Effector memory CD4-positive, alpha-beta T cell (primary cell): ENCODE data around the gene NT5C2.

Experiments used
- DNase-seq, 3 donors: peaks; one replicate each; pipeline ENCODE4 v3.0.0-alpha.2; 2020
- H3K27ac ChIP-seq: 2 replicates; pipeline ENCODE4 v1.7.0; 2013; ENCODE audit warnings: mild to moderate bottlenecking, low read length, moderate library complexity; ENCODE audit not compliant: insufficient read depth, poor library complexity, severe bottlenecking
- H3K27me3 ChIP-seq: replicated peaks from 2 replicates; pipeline ENCODE4 v1.7.0; 2013; ENCODE audit warnings: mild to moderate bottlenecking, low read length; ENCODE audit not compliant: insufficient read depth, control insufficient read depth, poor library complexity, severe bottlenecking
- H3K36me3 ChIP-seq: 2 replicates; pipeline ENCODE4 v1.7.0; 2013; ENCODE audit warnings: mild to moderate bottlenecking, low read length, moderate library complexity; ENCODE audit not compliant: control insufficient read depth, insufficient read depth
- H3K4me1 ChIP-seq: 2 replicates; pipeline ENCODE4 v1.7.0; 2013; ENCODE audit warnings: low read length, mild to moderate bottlenecking; ENCODE audit not compliant: control insufficient read depth, insufficient read depth, poor library complexity, severe bottlenecking
- H3K4me3 ChIP-seq: 2 replicates; pipeline ENCODE4 v1.7.0; 2013; ENCODE audit warnings: low read length, low read depth, mild to moderate bottlenecking; ENCODE audit not compliant: insufficient read depth, poor library complexity, severe bottlenecking
- H3K9me3 ChIP-seq: 2 replicates; pipeline ENCODE4 v1.7.0; 2013; ENCODE audit warnings: mild to moderate bottlenecking, low read length, moderate library complexity; ENCODE audit not compliant: control insufficient read depth

Gene NT5C2

GRCh38 chr10:103114876-103115275 lies 78.2 kb downstream of the NT5C2 start:
- Histone ChIP-seq H3K4me1 (no peaks in the 10 kb centered on the region), H3K27ac (no peak overlapping the region), H3K9me3 (no peaks in the 10 kb centered on the region), H3K27me3 (no peaks in the 10 kb centered on the region), H3K36me3 (no peaks in the 10 kb centered on the region), H3K4me3 (no peak overlapping the region)
- DNase-seq, result no peak

- Histone ChIP-seq H3K9me3 (no peaks in the 10 kb centered on the region), H3K4me3 (no peak overlapping the region), H3K27ac (no peak overlapping the region), H3K36me3 (no peaks in the 10 kb centered on the region), H3K4me1 (no peaks in the 10 kb centered on the region), H3K27me3 (no peaks in the 10 kb centered on the region)
- no peak for DNase-seq
Observed at GRCh38 chr10:103111918-103112877, 80.9 kb downstream of the NT5C2 start.

- Histone ChIP-seq H3K27me3 (no peaks in the 10 kb centered on the region), H3K36me3 (no peaks in the 10 kb centered on the region), H3K4me1 (no peaks in the 10 kb centered on the region), H3K9me3 (no peaks in the 10 kb centered on the region), H3K4me3 (no peak overlapping the region), H3K27ac (no peak overlapping the region)
- DNase-seq, result no peak
Observed at GRCh38 chr10:103111031-103111917, 81.8 kb downstream of the NT5C2 start.

- Histone ChIP-seq H3K4me1 (no peaks in the 10 kb centered on the region), H3K9me3 (no peaks in the 10 kb centered on the region), H3K27ac (no peak overlapping the region), H3K27me3 (no peaks in the 10 kb centered on the region), H3K36me3 (no peaks in the 10 kb centered on the region), H3K4me3 (no peak overlapping the region)
- no peak for DNase-seq
Observed at GRCh38 chr10:103110407-103110806, 82.7 kb downstream of the NT5C2 start.

GRCh38 chr10:103109821-103110220 lies 83.3 kb downstream of the NT5C2 start:
- Histone ChIP-seq H3K27ac (no peak overlapping the region), H3K4me1 (no peaks in the 10 kb centered on the region), H3K4me3 (no peak overlapping the region), H3K9me3 (no peaks in the 10 kb centered on the region), H3K27me3 (no peaks in the 10 kb centered on the region), H3K36me3 (no peaks in the 10 kb centered on the region)
- no peak for DNase-seq

GRCh38 chr10:103106539-103106938 lies 86.5 kb downstream of the NT5C2 start:
- no peak overlapping the region for H3K27ac ChIP-seq
- H3K36me3 ChIP-seq, result peaks cover 10% of the 10 kb centered on the region
- no peak for DNase-seq

GRCh38 chr10:103105462-103105861 lies 87.6 kb downstream of the NT5C2 start:
- Histone ChIP-seq H3K9me3 (no peaks in the 10 kb centered on the region), H3K36me3 (peaks cover 14% of the 10 kb centered on the region), H3K27ac (no peak overlapping the region), H3K27me3 (no peaks in the 10 kb centered on the region), H3K4me1 (no peaks in the 10 kb centered on the region), H3K4me3 (no peak overlapping the region)
- no peak for DNase-seq

More at GRCh38 chr10:103106539-103106938, 86.5 kb downstream of the NT5C2 start:
- H3K9me3 ChIP-seq, result no peaks in the 10 kb centered on the region
- no peaks in the 10 kb centered on the region for H3K27me3 ChIP-seq
- H3K4me1 ChIP-seq, result no peaks in the 10 kb centered on the region
- no peak overlapping the region for H3K4me3 ChIP-seq

GRCh38 chr10:103104721-103105120 lies 88.4 kb downstream of the NT5C2 start:
- Histone ChIP-seq H3K36me3 (peaks cover 21% of the 10 kb centered on the region), H3K27ac (no peak overlapping the region), H3K4me3 (no peak overlapping the region), H3K4me1 (no peaks in the 10 kb centered on the region), H3K9me3 (no peaks in the 10 kb centered on the region), H3K27me3 (no peaks in the 10 kb centered on the region)
- no peak for DNase-seq

- no peak for DNase-seq
- H3K9me3 ChIP-seq, result no peaks in the 10 kb centered on the region
- no peaks in the 10 kb centered on the region for H3K27me3 ChIP-seq
- no peak overlapping the region for H3K4me3 ChIP-seq
- no peak overlapping the region for H3K27ac ChIP-seq
- peaks cover 23% of the 10 kb centered on the region for H3K36me3 ChIP-seq
- H3K4me1 ChIP-seq, result no peaks in the 10 kb centered on the region
Observed at GRCh38 chr10:103103989-103104388, 89.1 kb downstream of the NT5C2 start.

- H3K4me3 ChIP-seq, result no peak overlapping the region
- H3K27me3 ChIP-seq, result no peaks in the 10 kb centered on the region
- no peak overlapping the region for H3K27ac ChIP-seq
- DNase-seq, result no peak
- peaks cover 32% of the 10 kb centered on the region for H3K36me3 ChIP-seq
- no peaks in the 10 kb centered on the region for H3K9me3 ChIP-seq
- H3K4me1 ChIP-seq, result no peaks in the 10 kb centered on the region
Observed at GRCh38 chr10:103102195-103102594, 90.9 kb downstream of the NT5C2 start.
